GM21717 (cell line): Measurements from ENCODE around the gene HSPB3.
"Not testable (repeated sequence)": the region's sequence is repeated elsewhere in the genome, so short reads cannot be mapped to it uniquely, and the experiment has no call there.

Experiments used
- ATAC-seq: cut with Tn5 transposase; IDR thresholded peaks from one replicate; pipeline ENCODE4 v1.9.1; 2021; ENCODE audit warnings: mild to moderate bottlenecking, moderate library complexity; ENCODE audit not compliant: unreplicated experiment

The HSPB3 gene

GRCh38 chr5:54454602-54455001, 897 bp upstream of the HSPB3 start:
- ATAC-seq: no peak

- no peak for ATAC-seq
Observed at GRCh38 chr5:54457094-54457862, 1.8 kb downstream of the HSPB3 start.

GRCh38 chr5:54458221-54458620, 2.7 kb downstream of the HSPB3 start:
- ATAC-seq: no peak

- ATAC-seq: no peak
Observed at GRCh38 chr5:54460181-54460919, 4.9 kb downstream of the HSPB3 start.

- ATAC-seq: no peak
Observed at GRCh38 chr5:54462281-54462680, 6.8 kb downstream of the HSPB3 start.

- no peak for ATAC-seq
Observed at GRCh38 chr5:54463713-54464112, 8.2 kb downstream of the HSPB3 start.

GRCh38 chr5:54469622-54470021, 14.1 kb downstream of the HSPB3 start:
- peak; percentile 89 for ATAC-seq

- no peak for ATAC-seq
Observed at GRCh38 chr5:54470128-54470527, 14.6 kb downstream of the HSPB3 start.

- ATAC-seq: no peak
Observed at GRCh38 chr5:54470677-54471076, 15.2 kb downstream of the HSPB3 start.

- no peak for ATAC-seq
Observed at GRCh38 chr5:54471398-54471797, 15.9 kb downstream of the HSPB3 start.

GRCh38 chr5:54476682-54477081, 21.2 kb downstream of the HSPB3 start:
- no peak for ATAC-seq

- ATAC-seq: no peak
Observed at GRCh38 chr5:54477941-54478478, 22.5 kb downstream of the HSPB3 start.

GRCh38 chr5:54480296-54480695, 24.8 kb downstream of the HSPB3 start:
- ATAC-seq: no peak

GRCh38 chr5:54484219-54484894, 28.9 kb downstream of the HSPB3 start:
- no peak for ATAC-seq

- not testable (repeated sequence) for ATAC-seq
Observed at GRCh38 chr5:54485659-54486058, 30.2 kb downstream of the HSPB3 start.

GRCh38 chr5:54489648-54489979, 34.1 kb downstream of the HSPB3 start:
- not testable (repeated sequence) for ATAC-seq

GRCh38 chr5:54491326-54491725, 35.8 kb downstream of the HSPB3 start:
- no peak for ATAC-seq

GRCh38 chr5:54492178-54492577, 36.7 kb downstream of the HSPB3 start:
- no peak for ATAC-seq

- no peak for ATAC-seq
Observed at GRCh38 chr5:54495027-54495426, 39.5 kb downstream of the HSPB3 start.
